WTC11 (cell line): Measurements from ENCODE around the gene SH3D21. TPM values are rescaled to one million over a fixed set of nuclear protein-coding genes. Genes with fewer than 3 reads are reported as not detected.

Experiments used
- ATAC-seq: fragments of 200-7000 bp; cut with Tn5 transposase; 2 replicates; pipeline ENCODE4 v1.10.0; 2021; ENCODE audit warnings: mild to moderate bottlenecking, moderate library complexity
- CTCF ChIA-PET: fragments of 300-600 bp; sonication (Branson Sonifier 250); formaldehyde crosslinking; loops from one replicate; lab custom pipeline; 2021; ENCODE audit warnings: antibody characterized with exemption; lab: Charles Lee
- POLR2A ChIA-PET: fragments of 350-600 bp; sonication (Branson Sonifier 250); formaldehyde crosslinking; loops from one replicate; lab custom pipeline; 2021; ENCODE audit warnings: antibody characterized with exemption; lab: Charles Lee
- DNase-seq: peaks from one replicate; pipeline ENCODE4 v3.0.0; 2021; ENCODE audit warnings: low spot score
- H3K27ac Mint-ChIP-seq: 2 replicates; pipeline ENCODE4 v1.8.0; 2021; ENCODE audit warnings: mixed read lengths
- H3K27me3 Mint-ChIP-seq: 2 replicates; pipeline ENCODE4 v1.8.0; 2021; ENCODE audit warnings: low read depth, mild to moderate bottlenecking, moderate library complexity, mixed read lengths
- H3K36me3 Mint-ChIP-seq: 2 replicates; pipeline ENCODE4 v1.8.0; 2021; ENCODE audit warnings: mixed read lengths
- H3K4me1 Mint-ChIP-seq: 2 replicates; pipeline ENCODE4 v1.8.0; 2022; ENCODE audit warnings: mixed read lengths
- H3K4me3 Mint-ChIP-seq: 2 replicates; pipeline ENCODE4 v1.8.0; 2021; ENCODE audit warnings: mild to moderate bottlenecking, moderate library complexity, mixed read lengths
- H3K9me3 Mint-ChIP-seq: 2 replicates; pipeline ENCODE4 v1.8.0; 2021; ENCODE audit warnings: mixed read lengths
- CREB1 ChIP-seq: sonication (generic); formaldehyde crosslinking; IDR thresholded peaks from 2 replicates; pipeline ENCODE4 v1.8.0; 2023; ENCODE audit warnings: mild to moderate bottlenecking, missing genetic modification reagents
- ETV6 ChIP-seq: sonication (generic); formaldehyde crosslinking; IDR thresholded peaks from 2 replicates; pipeline ENCODE4 v1.8.1; 2022; ENCODE audit warnings: mild to moderate bottlenecking, missing genetic modification reagents
- HMGA2 ChIP-seq: fragments of 250-450 bp; sonication (Bioruptor Pico); IDR thresholded peaks from 2 replicates; pipeline ENCODE4 v1.4.0; 2021; ENCODE audit warnings: mild to moderate bottlenecking, moderate library complexity
- IRF2 ChIP-seq: sonication (generic); formaldehyde crosslinking; IDR thresholded peaks from 2 replicates; pipeline ENCODE4 v1.8.0; 2022; ENCODE audit warnings: low read depth, missing genetic modification reagents, borderline replicate concordance
- NR1H2 ChIP-seq: sonication (generic); formaldehyde crosslinking; IDR thresholded peaks from 2 replicates; pipeline ENCODE4 v1.9.0; 2021; ENCODE audit warnings: mild to moderate bottlenecking, moderate library complexity, missing genetic modification reagents
- NR3C1 ChIP-seq: sonication (generic); formaldehyde crosslinking; conservative IDR thresholded peaks from 2 replicates; pipeline ENCODE4 v1.8.1; 2023; ENCODE audit warnings: low read depth, mild to moderate bottlenecking, missing genetic modification reagents
- PRRX2 ChIP-seq: fragments of 250-450 bp; sonication (Bioruptor Pico); IDR thresholded peaks from 2 replicates; pipeline ENCODE4 v1.8.0; 2021; ENCODE audit warnings: mild to moderate bottlenecking
- RELA ChIP-seq: sonication (generic); formaldehyde crosslinking; IDR thresholded peaks from 2 replicates; pipeline ENCODE4 v1.8.1; 2022; ENCODE audit warnings: missing genetic modification reagents, mild to moderate bottlenecking, borderline replicate concordance
- SMAD3 ChIP-seq: sonication (generic); formaldehyde crosslinking; IDR thresholded peaks from 2 replicates; pipeline ENCODE4 v1.8.0; 2022; ENCODE audit warnings: missing genetic modification reagents, mild to moderate bottlenecking, borderline replicate concordance
- SP1 ChIP-seq: sonication (generic); formaldehyde crosslinking; conservative IDR thresholded peaks from 2 replicates; pipeline ENCODE4 v1.8.1; 2022; ENCODE audit warnings: missing genetic modification reagents
- ZNF121 ChIP-seq: sonication (generic); formaldehyde crosslinking; IDR thresholded peaks from 2 replicates; pipeline ENCODE4 v1.8.0; 2023; ENCODE audit warnings: missing genetic modification reagents
- ZNF232 ChIP-seq: sonication (generic); formaldehyde crosslinking; IDR thresholded peaks from 2 replicates; pipeline ENCODE4 v1.8.0; 2022; ENCODE audit warnings: mild to moderate bottlenecking, missing genetic modification reagents
- ZNF317 ChIP-seq: sonication (generic); formaldehyde crosslinking; IDR thresholded peaks from 2 replicates; pipeline ENCODE4 v1.8.1; 2023; ENCODE audit warnings: low read depth, mild to moderate bottlenecking, moderate library complexity, missing genetic modification reagents, borderline replicate concordance
- total RNA-seq: library from RNA; stranded (reverse); gene quantifications from 3 replicates; pipeline ENCODE4 v1.2.3, GENCODE V29; 2021
- TF ChIP-seq, protein P1 (sequence below): fragments of 250-450 bp; sonication (Bioruptor Pico); IDR thresholded peaks from 2 replicates; pipeline ENCODE4 v1.8.0; 2021; ENCODE audit warnings: mild to moderate bottlenecking
- TF ChIP-seq, protein P2 (sequence below): sonication (generic); formaldehyde crosslinking; IDR thresholded peaks from 2 replicates; pipeline ENCODE4 v1.8.1; 2023; ENCODE audit warnings: mild to moderate bottlenecking, missing genetic modification reagents
- TF ChIP-seq, protein P3 (sequence below): fragments of 250-450 bp; sonication (Bioruptor Pico); IDR thresholded peaks from 2 replicates; pipeline ENCODE4 v1.9.0; 2021; ENCODE audit warnings: mild to moderate bottlenecking
- TF ChIP-seq, protein P4 (sequence below): sonication (generic); formaldehyde crosslinking; IDR thresholded peaks from 2 replicates; pipeline ENCODE4 v1.8.1; 2022; ENCODE audit warnings: missing genetic modification reagents, borderline replicate concordance
- TF ChIP-seq, protein P5 (sequence below): sonication (generic); formaldehyde crosslinking; IDR thresholded peaks from 2 replicates; pipeline ENCODE4 v1.8.1; 2023; ENCODE audit warnings: mild to moderate bottlenecking, missing genetic modification reagents
- TF ChIP-seq, protein P6 (sequence below): sonication (generic); formaldehyde crosslinking; IDR thresholded peaks from 2 replicates; pipeline ENCODE4 v1.8.0; 2022; ENCODE audit warnings: mild to moderate bottlenecking, missing genetic modification reagents
- TF ChIP-seq, protein P7 (sequence below): sonication (generic); formaldehyde crosslinking; IDR thresholded peaks from 2 replicates; pipeline ENCODE4 v1.8.1; 2022; ENCODE audit warnings: low read depth, missing genetic modification reagents, borderline replicate concordance
- TF ChIP-seq, protein P8 (sequence below): fragments of 250-450 bp; sonication (Bioruptor Pico); IDR thresholded peaks from 2 replicates; pipeline ENCODE4 v1.9.0; 2021; ENCODE audit warnings: mild to moderate bottlenecking, borderline replicate concordance

SH3D21 gene
- total RNA-seq, 1 experiment from 2014 or later: 22.1 TPM

DNA sequence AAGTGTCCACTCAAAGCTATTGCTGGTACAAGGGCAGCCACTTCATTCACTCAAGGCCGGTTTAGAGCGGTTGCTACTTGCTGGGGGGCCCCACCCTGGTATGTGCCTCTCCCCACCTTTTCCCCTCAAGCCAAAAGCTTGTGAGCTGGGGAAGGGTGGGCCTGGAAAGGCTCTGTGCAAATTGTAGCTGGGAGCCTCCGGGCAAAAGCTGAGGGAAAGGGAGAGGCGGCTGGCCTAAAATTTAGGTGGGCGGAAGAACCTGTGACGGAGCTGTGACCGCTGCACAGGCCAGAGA is 306 bp upstream of the SH3D21 start:
- Mint-ChIP-seq H3K27ac (peak overlapping the region; percentile 94), H3K9me3 (no peaks in the 10 kb centered on the region), H3K27me3 (no peaks in the 10 kb centered on the region), H3K4me3 (peak overlapping the region; percentile 99), H3K4me1 (peaks cover 17% of the 10 kb centered on the region), H3K36me3 (peaks cover 45% of the 10 kb centered on the region)
- DNase-seq: no peak
- CTCF ChIA-PET: interaction anchor here (1.0 to 2.3 kb wide), 17 partner anchors 14 to 270 kb away, joined by 3 to 32 read pairs (median 4); partner anchors contain the start of genes EVA1B, TEKT2 and TRAPPC3
- no peak for ATAC-seq
- POLR2A ChIA-PET: interaction anchor here (0.8 to 2.6 kb wide), 7 partner anchors 15 to 157 kb away, joined by 3 to 77 read pairs (median 8); partner anchors contain the start of genes EVA1B and TRAPPC3
- TF ChIP-seq, protein P1, sequence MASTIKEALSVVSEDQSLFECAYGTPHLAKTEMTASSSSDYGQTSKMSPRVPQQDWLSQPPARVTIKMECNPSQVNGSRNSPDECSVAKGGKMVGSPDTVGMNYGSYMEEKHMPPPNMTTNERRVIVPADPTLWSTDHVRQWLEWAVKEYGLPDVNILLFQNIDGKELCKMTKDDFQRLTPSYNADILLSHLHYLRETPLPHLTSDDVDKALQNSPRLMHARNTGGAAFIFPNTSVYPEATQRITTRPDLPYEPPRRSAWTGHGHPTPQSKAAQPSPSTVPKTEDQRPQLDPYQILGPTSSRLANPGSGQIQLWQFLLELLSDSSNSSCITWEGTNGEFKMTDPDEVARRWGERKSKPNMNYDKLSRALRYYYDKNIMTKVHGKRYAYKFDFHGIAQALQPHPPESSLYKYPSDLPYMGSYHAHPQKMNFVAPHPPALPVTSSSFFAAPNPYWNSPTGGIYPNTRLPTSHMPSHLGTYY (CRISPR knock-in tag): peak; percentile 58; the same call in 1 of the 2 replicates
- TF ChIP-seq, protein P2, sequence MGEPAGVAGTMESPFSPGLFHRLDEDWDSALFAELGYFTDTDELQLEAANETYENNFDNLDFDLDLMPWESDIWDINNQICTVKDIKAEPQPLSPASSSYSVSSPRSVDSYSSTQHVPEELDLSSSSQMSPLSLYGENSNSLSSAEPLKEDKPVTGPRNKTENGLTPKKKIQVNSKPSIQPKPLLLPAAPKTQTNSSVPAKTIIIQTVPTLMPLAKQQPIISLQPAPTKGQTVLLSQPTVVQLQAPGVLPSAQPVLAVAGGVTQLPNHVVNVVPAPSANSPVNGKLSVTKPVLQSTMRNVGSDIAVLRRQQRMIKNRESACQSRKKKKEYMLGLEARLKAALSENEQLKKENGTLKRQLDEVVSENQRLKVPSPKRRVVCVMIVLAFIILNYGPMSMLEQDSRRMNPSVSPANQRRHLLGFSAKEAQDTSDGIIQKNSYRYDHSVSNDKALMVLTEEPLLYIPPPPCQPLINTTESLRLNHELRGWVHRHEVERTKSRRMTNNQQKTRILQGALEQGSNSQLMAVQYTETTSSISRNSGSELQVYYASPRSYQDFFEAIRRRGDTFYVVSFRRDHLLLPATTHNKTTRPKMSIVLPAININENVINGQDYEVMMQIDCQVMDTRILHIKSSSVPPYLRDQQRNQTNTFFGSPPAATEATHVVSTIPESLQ (CRISPR knock-in tag): no peak
- TF ChIP-seq PRRX2 (CRISPR knock-in tag) (0 out of 2 replicates have a peak, but pooled peaks have one; percentile 58), ZNF121 (CRISPR knock-in tag) (no peak), CREB1 (CRISPR knock-in tag) (no peak), SP1 (CRISPR knock-in tag) (no peak), NR1H2 (CRISPR knock-in tag) (no peak), RELA (CRISPR knock-in tag) (no peak), IRF2 (CRISPR knock-in tag) (no peak), HMGA2 (CRISPR knock-in tag) (no peak), ZNF317 (CRISPR knock-in tag) (no peak), NR3C1 (CRISPR knock-in tag) (no peak), SMAD3 (CRISPR knock-in tag) (0 out of 2 replicates have a peak, but pooled peaks have one; percentile 34), ZNF232 (CRISPR knock-in tag) (0 out of 2 replicates have a peak, but pooled peaks have one; percentile 66), ETV6 (CRISPR knock-in tag) (no peak)
- TF ChIP-seq, protein P3, sequence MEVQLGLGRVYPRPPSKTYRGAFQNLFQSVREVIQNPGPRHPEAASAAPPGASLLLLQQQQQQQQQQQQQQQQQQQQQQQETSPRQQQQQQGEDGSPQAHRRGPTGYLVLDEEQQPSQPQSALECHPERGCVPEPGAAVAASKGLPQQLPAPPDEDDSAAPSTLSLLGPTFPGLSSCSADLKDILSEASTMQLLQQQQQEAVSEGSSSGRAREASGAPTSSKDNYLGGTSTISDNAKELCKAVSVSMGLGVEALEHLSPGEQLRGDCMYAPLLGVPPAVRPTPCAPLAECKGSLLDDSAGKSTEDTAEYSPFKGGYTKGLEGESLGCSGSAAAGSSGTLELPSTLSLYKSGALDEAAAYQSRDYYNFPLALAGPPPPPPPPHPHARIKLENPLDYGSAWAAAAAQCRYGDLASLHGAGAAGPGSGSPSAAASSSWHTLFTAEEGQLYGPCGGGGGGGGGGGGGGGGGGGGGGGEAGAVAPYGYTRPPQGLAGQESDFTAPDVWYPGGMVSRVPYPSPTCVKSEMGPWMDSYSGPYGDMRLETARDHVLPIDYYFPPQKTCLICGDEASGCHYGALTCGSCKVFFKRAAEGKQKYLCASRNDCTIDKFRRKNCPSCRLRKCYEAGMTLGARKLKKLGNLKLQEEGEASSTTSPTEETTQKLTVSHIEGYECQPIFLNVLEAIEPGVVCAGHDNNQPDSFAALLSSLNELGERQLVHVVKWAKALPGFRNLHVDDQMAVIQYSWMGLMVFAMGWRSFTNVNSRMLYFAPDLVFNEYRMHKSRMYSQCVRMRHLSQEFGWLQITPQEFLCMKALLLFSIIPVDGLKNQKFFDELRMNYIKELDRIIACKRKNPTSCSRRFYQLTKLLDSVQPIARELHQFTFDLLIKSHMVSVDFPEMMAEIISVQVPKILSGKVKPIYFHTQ (CRISPR knock-in tag): peak; percentile 63; the same call in 1 of the 2 replicates
- TF ChIP-seq, protein P4, sequence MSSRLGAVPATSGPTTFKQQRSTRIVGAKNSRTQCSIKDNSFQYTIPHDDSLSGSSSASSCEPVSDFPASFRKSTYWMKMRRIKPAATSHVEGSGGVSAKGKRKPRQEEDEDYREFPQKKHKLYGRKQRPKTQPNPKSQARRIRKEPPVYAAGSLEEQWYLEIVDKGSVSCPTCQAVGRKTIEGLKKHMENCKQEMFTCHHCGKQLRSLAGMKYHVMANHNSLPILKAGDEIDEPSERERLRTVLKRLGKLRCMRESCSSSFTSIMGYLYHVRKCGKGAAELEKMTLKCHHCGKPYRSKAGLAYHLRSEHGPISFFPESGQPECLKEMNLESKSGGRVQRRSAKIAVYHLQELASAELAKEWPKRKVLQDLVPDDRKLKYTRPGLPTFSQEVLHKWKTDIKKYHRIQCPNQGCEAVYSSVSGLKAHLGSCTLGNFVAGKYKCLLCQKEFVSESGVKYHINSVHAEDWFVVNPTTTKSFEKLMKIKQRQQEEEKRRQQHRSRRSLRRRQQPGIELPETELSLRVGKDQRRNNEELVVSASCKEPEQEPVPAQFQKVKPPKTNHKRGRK (CRISPR knock-in tag): no peak
- TF ChIP-seq, protein P5, sequence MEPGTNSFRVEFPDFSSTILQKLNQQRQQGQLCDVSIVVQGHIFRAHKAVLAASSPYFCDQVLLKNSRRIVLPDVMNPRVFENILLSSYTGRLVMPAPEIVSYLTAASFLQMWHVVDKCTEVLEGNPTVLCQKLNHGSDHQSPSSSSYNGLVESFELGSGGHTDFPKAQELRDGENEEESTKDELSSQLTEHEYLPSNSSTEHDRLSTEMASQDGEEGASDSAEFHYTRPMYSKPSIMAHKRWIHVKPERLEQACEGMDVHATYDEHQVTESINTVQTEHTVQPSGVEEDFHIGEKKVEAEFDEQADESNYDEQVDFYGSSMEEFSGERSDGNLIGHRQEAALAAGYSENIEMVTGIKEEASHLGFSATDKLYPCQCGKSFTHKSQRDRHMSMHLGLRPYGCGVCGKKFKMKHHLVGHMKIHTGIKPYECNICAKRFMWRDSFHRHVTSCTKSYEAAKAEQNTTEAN: no peak
- TF ChIP-seq, protein P6, sequence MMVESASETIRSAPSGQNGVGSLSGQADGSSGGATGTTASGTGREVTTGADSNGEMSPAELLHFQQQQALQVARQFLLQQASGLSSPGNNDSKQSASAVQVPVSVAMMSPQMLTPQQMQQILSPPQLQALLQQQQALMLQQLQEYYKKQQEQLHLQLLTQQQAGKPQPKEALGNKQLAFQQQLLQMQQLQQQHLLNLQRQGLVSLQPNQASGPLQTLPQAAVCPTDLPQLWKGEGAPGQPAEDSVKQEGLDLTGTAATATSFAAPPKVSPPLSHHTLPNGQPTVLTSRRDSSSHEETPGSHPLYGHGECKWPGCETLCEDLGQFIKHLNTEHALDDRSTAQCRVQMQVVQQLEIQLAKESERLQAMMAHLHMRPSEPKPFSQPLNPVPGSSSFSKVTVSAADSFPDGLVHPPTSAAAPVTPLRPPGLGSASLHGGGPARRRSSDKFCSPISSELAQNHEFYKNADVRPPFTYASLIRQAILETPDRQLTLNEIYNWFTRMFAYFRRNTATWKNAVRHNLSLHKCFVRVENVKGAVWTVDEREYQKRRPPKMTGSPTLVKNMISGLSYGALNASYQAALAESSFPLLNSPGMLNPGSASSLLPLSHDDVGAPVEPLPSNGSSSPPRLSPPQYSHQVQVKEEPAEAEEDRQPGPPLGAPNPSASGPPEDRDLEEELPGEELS (CRISPR knock-in tag): no peak
- TF ChIP-seq, protein P7, sequence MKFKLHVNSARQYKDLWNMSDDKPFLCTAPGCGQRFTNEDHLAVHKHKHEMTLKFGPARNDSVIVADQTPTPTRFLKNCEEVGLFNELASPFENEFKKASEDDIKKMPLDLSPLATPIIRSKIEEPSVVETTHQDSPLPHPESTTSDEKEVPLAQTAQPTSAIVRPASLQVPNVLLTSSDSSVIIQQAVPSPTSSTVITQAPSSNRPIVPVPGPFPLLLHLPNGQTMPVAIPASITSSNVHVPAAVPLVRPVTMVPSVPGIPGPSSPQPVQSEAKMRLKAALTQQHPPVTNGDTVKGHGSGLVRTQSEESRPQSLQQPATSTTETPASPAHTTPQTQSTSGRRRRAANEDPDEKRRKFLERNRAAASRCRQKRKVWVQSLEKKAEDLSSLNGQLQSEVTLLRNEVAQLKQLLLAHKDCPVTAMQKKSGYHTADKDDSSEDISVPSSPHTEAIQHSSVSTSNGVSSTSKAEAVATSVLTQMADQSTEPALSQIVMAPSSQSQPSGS (CRISPR knock-in tag): no peak
- TF ChIP-seq, protein P8, sequence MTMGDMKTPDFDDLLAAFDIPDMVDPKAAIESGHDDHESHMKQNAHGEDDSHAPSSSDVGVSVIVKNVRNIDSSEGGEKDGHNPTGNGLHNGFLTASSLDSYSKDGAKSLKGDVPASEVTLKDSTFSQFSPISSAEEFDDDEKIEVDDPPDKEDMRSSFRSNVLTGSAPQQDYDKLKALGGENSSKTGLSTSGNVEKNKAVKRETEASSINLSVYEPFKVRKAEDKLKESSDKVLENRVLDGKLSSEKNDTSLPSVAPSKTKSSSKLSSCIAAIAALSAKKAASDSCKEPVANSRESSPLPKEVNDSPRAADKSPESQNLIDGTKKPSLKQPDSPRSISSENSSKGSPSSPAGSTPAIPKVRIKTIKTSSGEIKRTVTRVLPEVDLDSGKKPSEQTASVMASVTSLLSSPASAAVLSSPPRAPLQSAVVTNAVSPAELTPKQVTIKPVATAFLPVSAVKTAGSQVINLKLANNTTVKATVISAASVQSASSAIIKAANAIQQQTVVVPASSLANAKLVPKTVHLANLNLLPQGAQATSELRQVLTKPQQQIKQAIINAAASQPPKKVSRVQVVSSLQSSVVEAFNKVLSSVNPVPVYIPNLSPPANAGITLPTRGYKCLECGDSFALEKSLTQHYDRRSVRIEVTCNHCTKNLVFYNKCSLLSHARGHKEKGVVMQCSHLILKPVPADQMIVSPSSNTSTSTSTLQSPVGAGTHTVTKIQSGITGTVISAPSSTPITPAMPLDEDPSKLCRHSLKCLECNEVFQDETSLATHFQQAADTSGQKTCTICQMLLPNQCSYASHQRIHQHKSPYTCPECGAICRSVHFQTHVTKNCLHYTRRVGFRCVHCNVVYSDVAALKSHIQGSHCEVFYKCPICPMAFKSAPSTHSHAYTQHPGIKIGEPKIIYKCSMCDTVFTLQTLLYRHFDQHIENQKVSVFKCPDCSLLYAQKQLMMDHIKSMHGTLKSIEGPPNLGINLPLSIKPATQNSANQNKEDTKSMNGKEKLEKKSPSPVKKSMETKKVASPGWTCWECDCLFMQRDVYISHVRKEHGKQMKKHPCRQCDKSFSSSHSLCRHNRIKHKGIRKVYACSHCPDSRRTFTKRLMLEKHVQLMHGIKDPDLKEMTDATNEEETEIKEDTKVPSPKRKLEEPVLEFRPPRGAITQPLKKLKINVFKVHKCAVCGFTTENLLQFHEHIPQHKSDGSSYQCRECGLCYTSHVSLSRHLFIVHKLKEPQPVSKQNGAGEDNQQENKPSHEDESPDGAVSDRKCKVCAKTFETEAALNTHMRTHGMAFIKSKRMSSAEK: no peak
